NCI-H460 (cell line): ENCODE data around the gene EML4. TPM values are rescaled to one million over a fixed set of nuclear protein-coding genes. Genes with fewer than 3 reads are reported as not detected.

Source experiments
- DNase-seq: peaks from one replicate; pipeline ENCODE4 v3.0.0-alpha.2; 2016; ENCODE audit warnings: low read depth; ENCODE audit errors: extremely low read depth
- total RNA-seq: library from RNA; depleted of rRNA; stranded (reverse); fragments of >200 nt; shearing (Covaris generic); gene quantifications from 2 replicates; pipeline ENCODE4 v1.2.3, GENCODE V29; 2014

The EML4 gene
- total RNA-seq, 1 experiment from 2014 or later, result 36.0 TPM

- DNase-seq, result no peak
Measured at GRCh38 chr2:42135381-42136312, 33.5 kb upstream of the EML4 start.

GRCh38 chr2:42136782-42137124 lies 32.4 kb upstream of the EML4 start:
- DNase-seq, result no peak

GRCh38 chr2:42137125-42137841 lies 31.9 kb upstream of the EML4 start:
- DNase-seq, result no peak

- no peak for DNase-seq
Measured at GRCh38 chr2:42138163-42139015, 30.8 kb upstream of the EML4 start.

GRCh38 chr2:42139101-42139500 lies 30.1 kb upstream of the EML4 start:
- no peak for DNase-seq

GRCh38 chr2:42140496-42140895 lies 28.7 kb upstream of the EML4 start:
- DNase-seq, result no peak

GRCh38 chr2:42141687-42142546 lies 27.2 kb upstream of the EML4 start:
- peak; percentile 78 for DNase-seq

- no peak for DNase-seq
Measured at GRCh38 chr2:42142547-42143184, 26.5 kb upstream of the EML4 start.

GRCh38 chr2:42147641-42148274 lies 21.4 kb upstream of the EML4 start:
- DNase-seq, result no peak

- no peak for DNase-seq
Measured at GRCh38 chr2:42150159-42150558, 19.0 kb upstream of the EML4 start.

- DNase-seq, result no peak
Measured at GRCh38 chr2:42153944-42154581, 15.1 kb upstream of the EML4 start.

GRCh38 chr2:42156721-42157120 lies 12.4 kb upstream of the EML4 start:
- no peak for DNase-seq

GRCh38 chr2:42161444-42161843 lies 7.7 kb upstream of the EML4 start:
- no peak for DNase-seq

- no peak for DNase-seq
Measured at GRCh38 chr2:42163444-42164045, 5.6 kb upstream of the EML4 start.

- no peak for DNase-seq
Measured at GRCh38 chr2:42164046-42164445, 5.1 kb upstream of the EML4 start.

- no peak for DNase-seq
Measured at GRCh38 chr2:42164971-42165370, 4.2 kb upstream of the EML4 start.

- DNase-seq, result no peak
Measured at GRCh38 chr2:42167458-42167857, 1.7 kb upstream of the EML4 start.

GRCh38 chr2:42168459-42169099 lies 574 bp upstream of the EML4 start:
- no peak for DNase-seq
